H1 (cell line): Measurements from ENCODE around the gene OR2A2. TPM values are rescaled to one million over a fixed set of nuclear protein-coding genes. Genes with fewer than 3 reads are reported as not detected.

ENCODE experiments used
- BACH1 ChIP-seq: IDR thresholded peaks from 2 replicates; pipeline ENCODE4 v1.6.1; 2012; ENCODE audit warnings: low read length, improper control_type of control experiment
- BCL11A ChIP-seq, 2 experiments: IDR thresholded peaks; one replicate each; pipeline ENCODE4 v1.6.1; 2011; ENCODE audit warnings: low read depth in 2 of 2, low read length in 2 of 2, mild to moderate bottlenecking in 2 of 2
- BRCA1 ChIP-seq: IDR thresholded peaks from 2 replicates; pipeline ENCODE4 v1.6.1; 2012; ENCODE audit warnings: low read depth, low read length, improper control_type of control experiment
- CHD7 ChIP-seq: fragments of 300-600 bp; sonication (generic); IDR thresholded peaks from 2 replicates; pipeline ENCODE4 v1.7.1; 2012; ENCODE audit warnings: low read length, moderate library complexity, mild to moderate bottlenecking, inconsistent platforms; ENCODE audit not compliant: insufficient replicate concordance
- CTBP2 ChIP-seq: IDR thresholded peaks from 2 replicates; pipeline ENCODE4 v1.7.0; 2011; ENCODE audit warnings: borderline replicate concordance, mild to moderate bottlenecking, moderate library complexity, mixed read lengths, low read length; ENCODE audit not compliant: insufficient read depth, insufficient read length
- EP300 ChIP-seq, 2 experiments: IDR thresholded peaks; 1 replicate in 1 of 2; 2 replicates in 1 of 2; pipeline ENCODE4 v1.6.1; 2011 to 2012; ENCODE audit warnings: low read depth in 2 of 2, low read length in 2 of 2, mild to moderate bottlenecking in 2 of 2, borderline replicate concordance in 1 of 2, inconsistent platforms in 1 of 2, moderate library complexity in 1 of 2
- RFX5 ChIP-seq: IDR thresholded peaks from 2 replicates; pipeline ENCODE4 v1.6.1; 2011; ENCODE audit warnings: low read depth, low read length, improper control_type of control experiment, borderline replicate concordance
- TAF1 ChIP-seq: IDR thresholded peaks from 2 replicates; pipeline ENCODE4 v1.6.1; 2011; ENCODE audit warnings: mild to moderate bottlenecking, low read depth, low read length
- ZNF274 ChIP-seq: IDR thresholded peaks from 2 replicates; pipeline ENCODE4 v1.7.0; 2012; ENCODE audit warnings: low read length, borderline replicate concordance; ENCODE audit errors: extremely low read depth
- polyA plus RNA-seq, 7 experiments: library from polyadenylated mRNA; depleted of rRNA in 3 of 7; stranded (reverse) in 5 of 7; unstranded in 2 of 7; fragments of >200 nt in 5 of 7; fragments of 200-250 nt in 2 of 7; gene quantifications; 1 replicate in 5 of 7; 2 replicates in 1 of 7; 4 replicates in 1 of 7; pipeline versions ENCODE4 v1.2.1 to v1.2.3, GENCODE V29; 2011 to 2013; ENCODE audit warnings: missing spikeins in 2 of 7, mixed read lengths in 2 of 7
- total RNA-seq: library from RNA; stranded (reverse); fragmentation: NEBNext Ultra II Directional; extraction: Animal tissue kit (Norgen Biotek cat#: 25700); gene quantifications from 2 replicates; pipeline ENCODE4 v1.2.1, GENCODE V29; 2021

Gene OR2A2
- total and polyA plus RNA-seq, 2 of the 8 experiments (the other 6 are each of a cell fraction or from before 2014, with no cell fraction given): not detected

- no peak for TF ChIP-seq CHD7
- TF ChIP-seq ZNF274: no peak
- TF ChIP-seq CTBP2: no peak
- no peak for TF ChIP-seq RFX5
- TF ChIP-seq BCL11A (IDR thresholded peaks at IDR 0.05; ENCODE audit: low read depth in 2 of 2, low read length in 2 of 2): no peak
- no peak for TF ChIP-seq EP300 (IDR thresholded peaks at IDR 0.05; ENCODE audit: borderline replicate concordance in 1 of 2, low read depth in 2 of 2, low read length in 2 of 2)
- TF ChIP-seq BRCA1: no peak
- TF ChIP-seq TAF1: no peak
- TF ChIP-seq BACH1: no peak
Observed at GRCh38 chr7:144113651-144114050, 4.3 kb downstream of the OR2A2 start (continued).
